Activated CD8-positive, alpha-beta T cell treated with anti-CD3 and anti-CD28 coated beads, Interleukin-2, amount 10 ng/mL, durations not matched to agents 7 days and 5 days (primary cell): Measurements from ENCODE around the gene TNFRSF1B. TPM values are rescaled to one million over a fixed set of nuclear protein-coding genes. Genes with fewer than 3 reads are reported as not detected.
A peak's percentile ranks its signal among the peaks of the same experiment; 100 is the strongest.

ENCODE experiments used
- ATAC-seq: fragments of 150-1000 bp; cut with Tn5 transposase; one replicate; pipeline ENCODE4 v1.10.0; 2021; ENCODE audit warnings: moderate library complexity
- CTCF ChIA-PET: fragments of 350-600 bp; sonication (Branson Sonifier 250); formaldehyde crosslinking; loops from one replicate; lab custom pipeline; 2021; ENCODE audit warnings: antibody characterized with exemption; lab: Charles Lee
- POLR2A ChIA-PET: fragments of 350-600 bp; sonication (Branson Sonifier 250); formaldehyde crosslinking; loops from one replicate; lab custom pipeline; 2021; ENCODE audit warnings: antibody characterized with exemption; lab: Charles Lee
- DNase-seq: peaks from one replicate; pipeline ENCODE4 v3.0.0-alpha.2; 2020
- H3K27ac Mint-ChIP-seq: one replicate; pipeline ENCODE4 v1.8.0; 2021; ENCODE audit warnings: mild to moderate bottlenecking, mixed read lengths
- H3K27me3 Mint-ChIP-seq: one replicate; pipeline ENCODE4 v1.8.0; 2021; ENCODE audit warnings: low read depth, mixed read lengths
- H3K36me3 Mint-ChIP-seq: one replicate; pipeline ENCODE4 v1.8.0; 2021; ENCODE audit warnings: low read depth, mixed read lengths
- H3K4me1 Mint-ChIP-seq: one replicate; pipeline ENCODE4 v1.8.0; 2021; ENCODE audit warnings: low read depth, mixed read lengths
- H3K4me3 Mint-ChIP-seq: one replicate; pipeline ENCODE4 v1.8.0; 2021; ENCODE audit warnings: mild to moderate bottlenecking, mixed read lengths
- H3K9me3 Mint-ChIP-seq: one replicate; pipeline ENCODE4 v1.8.0; 2022; ENCODE audit warnings: mixed read lengths; ENCODE audit not compliant: insufficient read depth
- total RNA-seq, 2 experiments: library from RNA; stranded (reverse); gene quantifications; one replicate each; pipeline ENCODE4 v1.2.3, GENCODE V29; 2021

Gene TNFRSF1B
- total RNA-seq, 2 experiments from 2014 or later = 274 to 284 TPM

GRCh38 chr1:12159816-12160215, 7.0 kb upstream of the TNFRSF1B start:
- Mint-ChIP-seq H3K36me3 (peaks cover 14% of the 10 kb centered on the region), H3K27me3 (no peaks in the 10 kb centered on the region), H3K27ac (peak overlapping the region; percentile 89), H3K4me1 (peaks cover 96% of the 10 kb centered on the region), H3K9me3 (no peaks in the 10 kb centered on the region), H3K4me3 (no peak overlapping the region)
- DNase-seq (peak; percentile 56), ATAC-seq (no peak)
- ChIA-PET CTCF (interaction anchor here (0.6 to 4.8 kb wide), 4 partner anchors 9 to 35 kb away, joined by 3 to 40 read pairs (median 6); no protein-coding TSS in a partner anchor), POLR2A (interaction anchor here (0.7 to 4.4 kb wide), 7 partner anchors 10 to 311 kb away, joined by 3 to 46 read pairs (median 8); no protein-coding TSS in a partner anchor)

GRCh38 chr1:12161324-12161661, 5.5 kb upstream of the TNFRSF1B start:
- Mint-ChIP-seq H3K27ac (peak overlapping the region; percentile 97), H3K4me1 (peaks cover 92% of the 10 kb centered on the region), H3K9me3 (no peaks in the 10 kb centered on the region), H3K27me3 (no peaks in the 10 kb centered on the region), H3K4me3 (peak overlapping the region; percentile 58), H3K36me3 (peaks cover 8% of the 10 kb centered on the region)
- DNase-seq = no peak
- ChIA-PET POLR2A (interaction anchor here (1.2 to 4.4 kb wide), 6 partner anchors 11 to 253 kb away, joined by 7 to 46 read pairs (median 22); no protein-coding TSS in a partner anchor), CTCF (interaction anchor here (0.8 to 4.8 kb wide), 7 partner anchors 8 to 72 kb away, joined by 3 to 40 read pairs (median 4); no protein-coding TSS in a partner anchor)
- peak; percentile 7 for ATAC-seq

GRCh38 chr1:12161662-12162458, 4.9 kb upstream of the TNFRSF1B start:
- DNase-seq = peak; percentile 91
- Mint-ChIP-seq H3K4me1 (peaks cover 90% of the 10 kb centered on the region), H3K27ac (peak overlapping the region; percentile 97), H3K36me3 (peaks cover 7% of the 10 kb centered on the region), H3K9me3 (no peaks in the 10 kb centered on the region), H3K4me3 (peak overlapping the region; percentile 58), H3K27me3 (no peaks in the 10 kb centered on the region)
- ATAC-seq = peak; percentile 90
- ChIA-PET CTCF (interaction anchor here (1.0 to 4.8 kb wide), 6 partner anchors 9 to 73 kb away, joined by 3 to 40 read pairs (median 11); no protein-coding TSS in a partner anchor), POLR2A (interaction anchor here (0.7 to 4.4 kb wide), 10 partner anchors 8 to 254 kb away, joined by 3 to 46 read pairs (median 9); no protein-coding TSS in a partner anchor)

GRCh38 chr1:12162459-12163137, 4.2 kb upstream of the TNFRSF1B start:
- Mint-ChIP-seq H3K27ac (peak overlapping the region; percentile 97), H3K4me1 (peaks cover 82% of the 10 kb centered on the region), H3K9me3 (no peaks in the 10 kb centered on the region), H3K36me3 (peaks cover 7% of the 10 kb centered on the region), H3K4me3 (peak overlapping the region; percentile 58), H3K27me3 (no peaks in the 10 kb centered on the region)
- CTCF ChIA-PET = interaction anchor here (1.0 to 4.8 kb wide), 4 partner anchors 12 to 73 kb away, joined by 3 to 40 read pairs (median 18); no protein-coding TSS in a partner anchor
- no peak for DNase-seq
- POLR2A ChIA-PET = interaction anchor here (0.7 to 4.4 kb wide), 10 partner anchors 9 to 255 kb away, joined by 3 to 46 read pairs (median 9); no protein-coding TSS in a partner anchor
- ATAC-seq = no peak

GRCh38 chr1:12163210-12163609, 3.6 kb upstream of the TNFRSF1B start:
- DNase-seq = no peak
- POLR2A ChIA-PET = interaction anchor here (2.0 to 4.4 kb wide), 6 partner anchors 11 to 255 kb away, joined by 4 to 46 read pairs (median 22); no protein-coding TSS in a partner anchor
- peak overlapping the region; percentile 19 for H3K4me3 Mint-ChIP-seq
- H3K4me1 Mint-ChIP-seq = peaks cover 78% of the 10 kb centered on the region
- CTCF ChIA-PET = interaction anchor here (2.4 to 4.8 kb wide), 3 partner anchors 13 to 38 kb away, joined by 18 to 40 read pairs (median 19); no protein-coding TSS in a partner anchor
- ATAC-seq = no peak
- H3K36me3 Mint-ChIP-seq = peaks cover 13% of the 10 kb centered on the region
- peak overlapping the region; percentile 97 for H3K27ac Mint-ChIP-seq
- no peaks in the 10 kb centered on the region for H3K27me3 Mint-ChIP-seq
- no peaks in the 10 kb centered on the region for H3K9me3 Mint-ChIP-seq

- POLR2A ChIA-PET = interaction anchor here (2.8 to 5.7 kb wide), 2 partner anchors 15 to 256 kb away, joined by 13 to 33 read pairs; no protein-coding TSS in a partner anchor
- H3K4me3 Mint-ChIP-seq = no peak overlapping the region
These were observed 2.6 kb upstream of the TNFRSF1B start for GRCh38 chr1:12164210-12164609.

GRCh38 chr1:12165342-12165741, 1.4 kb upstream of the TNFRSF1B start:
- Mint-ChIP-seq H3K27me3 (no peaks in the 10 kb centered on the region), H3K36me3 (peaks cover 28% of the 10 kb centered on the region), H3K27ac (no peak overlapping the region), H3K9me3 (no peaks in the 10 kb centered on the region), H3K4me3 (no peak overlapping the region), H3K4me1 (peaks cover 81% of the 10 kb centered on the region)
- ATAC-seq = no peak
- CTCF ChIA-PET = interaction anchor here (0.9 to 2.2 kb wide), 8 partner anchors 9 to 44 kb away, joined by 3 to 10 read pairs (median 5); no protein-coding TSS in a partner anchor
- no peak for DNase-seq
- POLR2A ChIA-PET = interaction anchor here (0.7 to 5.7 kb wide), 5 partner anchors 8 to 257 kb away, joined by 3 to 33 read pairs (median 13); no protein-coding TSS in a partner anchor

More at GRCh38 chr1:12164210-12164609, 2.6 kb upstream of the TNFRSF1B start:
- H3K27ac Mint-ChIP-seq = peak overlapping the region; percentile 69
- ATAC-seq (no peak), DNase-seq (no peak)
- CTCF ChIA-PET = interaction anchor here (0.8 to 1.7 kb wide), 8 partner anchors 8 to 45 kb away, joined by 3 to 8 read pairs (median 5); no protein-coding TSS in a partner anchor
- H3K27me3 Mint-ChIP-seq = no peaks in the 10 kb centered on the region
- H3K9me3 Mint-ChIP-seq = no peaks in the 10 kb centered on the region
- peaks cover 19% of the 10 kb centered on the region for H3K36me3 Mint-ChIP-seq
- peaks cover 77% of the 10 kb centered on the region for H3K4me1 Mint-ChIP-seq

- POLR2A ChIA-PET = interaction anchor here (0.9 to 5.7 kb wide), 9 partner anchors 11 to 260 kb away, joined by 4 to 33 read pairs (median 4); no protein-coding TSS in a partner anchor
- CTCF ChIA-PET = interaction anchor here (0.8 to 2.8 kb wide), 6 partner anchors 10 to 42 kb away, joined by 3 to 33 read pairs (median 8); no protein-coding TSS in a partner anchor
- peak overlapping the region; percentile 97 for H3K27ac Mint-ChIP-seq
- H3K27me3 Mint-ChIP-seq = no peaks in the 10 kb centered on the region
- DNase-seq = peak; percentile 47
- peak; percentile 14 for ATAC-seq
- peaks cover 45% of the 10 kb centered on the region for H3K36me3 Mint-ChIP-seq
- H3K4me1 Mint-ChIP-seq = peaks cover 77% of the 10 kb centered on the region
- peak overlapping the region; percentile 100 for H3K4me3 Mint-ChIP-seq
- no peaks in the 10 kb centered on the region for H3K9me3 Mint-ChIP-seq
These were observed 970 bp downstream of the TNFRSF1B start for GRCh38 chr1:12167493-12168429.

GRCh38 chr1:12168451-12169160, 1.8 kb downstream of the TNFRSF1B start:
- Mint-ChIP-seq H3K9me3 (no peaks in the 10 kb centered on the region), H3K27ac (peak overlapping the region; percentile 97), H3K36me3 (peaks cover 46% of the 10 kb centered on the region), H3K4me1 (peaks cover 77% of the 10 kb centered on the region), H3K27me3 (no peaks in the 10 kb centered on the region), H3K4me3 (peak overlapping the region; percentile 100)
- POLR2A ChIA-PET = interaction anchor here (0.9 to 5.7 kb wide), 7 partner anchors 10 to 449 kb away, joined by 3 to 33 read pairs (median 5); no protein-coding TSS in a partner anchor
- no peak for ATAC-seq
- DNase-seq = no peak
- CTCF ChIA-PET = interaction anchor here (0.8 to 2.8 kb wide), 5 partner anchors 9 to 43 kb away, joined by 3 to 33 read pairs (median 9); no protein-coding TSS in a partner anchor
